ENCODE results near the gene APLF.
"Not testable (repeated sequence)": the region's sequence is repeated elsewhere in the genome, so short reads cannot be mapped to it uniquely, and the experiment has no call there.

The APLF gene

DNA sequence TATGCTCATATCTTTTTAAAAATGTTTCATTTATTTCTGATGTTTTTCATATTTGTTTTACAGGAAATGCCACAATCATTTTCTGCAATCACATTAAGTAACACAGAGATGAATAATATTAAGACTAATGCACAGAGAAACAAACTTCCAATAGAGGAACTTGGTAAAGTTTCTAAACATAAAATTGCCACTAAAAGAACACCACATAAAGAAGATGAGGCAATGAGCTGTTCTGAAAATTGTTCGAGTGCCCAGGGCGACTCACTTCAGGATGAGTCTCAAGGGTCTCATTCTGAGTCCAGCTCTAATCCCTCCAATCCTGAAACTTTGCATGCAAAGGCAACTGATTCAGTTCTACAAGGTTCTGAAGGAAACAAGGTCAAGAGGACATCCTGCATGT is 70.4 kb downstream of the APLF start:
- DNase-seq = no peak

DNA sequence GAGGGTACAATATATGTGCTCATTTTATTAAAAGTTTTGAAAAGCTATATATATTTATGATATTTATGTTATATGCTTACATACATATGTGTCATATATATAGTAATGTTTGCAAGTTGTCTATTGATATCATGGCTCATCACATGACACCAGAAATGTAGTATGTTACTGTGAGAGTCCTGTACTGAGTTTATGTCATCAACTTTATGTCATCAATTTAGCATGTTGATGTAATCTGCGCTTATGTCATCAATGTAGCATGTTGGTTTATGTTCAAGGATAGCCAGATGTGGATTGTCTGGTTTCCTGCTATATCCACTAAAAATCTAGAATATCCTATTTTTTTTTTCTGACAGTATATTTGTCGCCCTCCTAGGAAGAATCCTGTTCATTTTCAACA is 77.4 kb downstream of the APLF start:
- DNase-seq = no peak

DNA sequence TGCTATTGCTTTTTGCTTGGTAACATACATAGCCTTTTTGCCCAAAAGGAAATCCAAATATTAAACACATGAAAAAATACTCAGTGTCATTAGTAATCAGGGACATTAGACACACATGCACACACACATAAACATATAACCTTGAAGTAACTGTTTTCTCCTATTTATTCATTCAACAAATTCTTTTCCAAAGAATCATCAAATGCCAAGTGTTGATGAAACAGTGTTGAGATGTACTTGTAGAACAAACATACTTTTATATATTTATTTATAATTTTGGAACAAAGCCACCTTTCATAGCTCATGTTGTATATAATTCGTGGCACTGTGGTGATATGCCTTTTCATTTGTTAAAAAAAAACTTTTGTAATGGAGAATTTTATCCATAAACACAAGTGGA is 81.0 kb downstream of the APLF start:
- no peak for DNase-seq

DNA sequence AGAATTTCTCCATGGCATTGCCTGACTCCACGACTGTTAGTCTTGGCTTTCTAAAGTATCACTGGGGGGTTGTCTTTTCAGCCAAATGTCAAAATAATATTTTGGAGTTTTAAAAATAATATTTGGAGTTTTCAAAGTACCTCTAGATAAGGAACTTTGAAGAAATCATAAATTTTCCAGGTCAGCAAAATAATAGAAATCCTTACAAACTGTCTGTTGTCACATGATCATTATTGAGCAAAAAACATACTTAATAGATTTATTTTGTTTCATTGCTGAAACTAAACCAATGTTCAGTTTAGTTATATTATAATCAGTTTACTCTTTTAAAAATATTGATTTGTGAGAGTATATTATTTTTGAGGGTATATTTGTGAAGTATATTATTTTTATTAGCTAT is 85.7 kb downstream of the APLF start:
- no peak for DNase-seq

DNA sequence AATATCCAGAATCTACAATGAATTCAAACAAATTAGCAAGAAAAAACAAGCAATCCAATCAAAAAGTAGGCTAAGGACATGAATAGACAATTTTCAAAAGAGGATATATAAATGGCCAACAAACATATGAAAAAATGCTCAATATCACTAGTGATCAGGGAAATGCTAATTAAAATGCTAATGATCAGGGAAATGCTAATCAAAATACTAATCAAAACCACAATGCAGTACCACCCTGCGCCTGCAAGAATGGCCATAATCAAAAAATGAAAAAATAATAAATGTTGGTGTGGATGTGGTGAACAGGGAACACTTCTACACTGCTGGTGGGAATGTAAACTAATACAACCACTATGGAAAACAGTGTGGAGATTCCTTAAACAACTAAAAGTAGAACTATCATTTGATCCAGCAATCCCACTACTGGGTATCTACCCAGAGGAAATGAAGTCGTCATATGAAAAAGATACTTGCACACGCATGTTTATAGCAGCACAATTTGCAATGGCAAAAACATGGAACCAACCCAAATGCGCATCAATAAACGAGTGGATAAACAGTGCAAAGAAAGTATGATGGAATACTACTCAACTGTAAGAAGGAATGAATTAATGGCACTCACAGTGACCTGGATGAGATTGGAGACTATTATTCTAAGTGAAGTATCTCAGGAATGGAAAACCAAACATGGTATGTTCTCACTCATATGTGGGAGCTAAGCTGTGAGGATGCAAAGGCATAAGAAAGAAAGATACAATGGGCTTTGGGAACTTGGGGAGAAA is 88.2 kb downstream of the APLF start:
- not testable (repeated sequence) for DNase-seq

DNA sequence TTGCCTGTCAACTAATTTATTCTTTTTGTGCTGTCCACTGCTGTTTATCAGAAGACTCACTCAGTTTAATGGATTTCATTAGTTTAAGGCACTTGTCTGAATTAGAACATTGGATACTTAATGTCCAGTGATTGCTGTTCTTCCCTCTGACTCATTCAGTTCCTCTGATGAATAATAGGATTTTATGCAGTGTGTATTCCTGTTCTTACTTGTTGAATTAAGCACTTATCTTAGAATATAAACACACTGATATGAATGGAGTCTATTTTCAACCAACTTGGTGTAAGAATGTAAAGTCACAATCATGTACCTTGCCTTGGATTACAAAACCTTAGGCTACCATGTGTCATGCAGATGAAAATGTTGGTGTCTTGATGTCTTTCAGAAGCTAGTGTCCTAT is 89.0 kb downstream of the APLF start:
- no peak for DNase-seq

DNA sequence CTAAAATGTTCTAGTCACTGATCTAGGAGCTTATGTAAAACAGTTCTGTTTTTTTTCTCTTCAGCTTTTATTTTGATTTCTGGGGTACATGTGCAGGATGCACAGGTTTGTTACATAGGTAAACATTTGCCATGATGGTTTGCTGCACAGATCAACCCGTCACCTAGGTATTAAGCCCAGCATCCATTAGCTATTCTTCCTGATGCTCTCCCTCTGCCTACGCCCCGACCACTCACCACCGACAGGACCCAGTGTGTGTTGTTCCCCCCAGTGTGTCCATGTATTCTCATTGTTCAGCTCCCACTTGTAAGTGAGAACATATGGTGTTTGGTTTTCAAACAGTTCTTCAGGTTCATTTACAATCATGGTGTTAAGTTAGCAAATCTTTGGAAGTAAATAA is 91.2 kb downstream of the APLF start:
- no peak for DNase-seq

DNA sequence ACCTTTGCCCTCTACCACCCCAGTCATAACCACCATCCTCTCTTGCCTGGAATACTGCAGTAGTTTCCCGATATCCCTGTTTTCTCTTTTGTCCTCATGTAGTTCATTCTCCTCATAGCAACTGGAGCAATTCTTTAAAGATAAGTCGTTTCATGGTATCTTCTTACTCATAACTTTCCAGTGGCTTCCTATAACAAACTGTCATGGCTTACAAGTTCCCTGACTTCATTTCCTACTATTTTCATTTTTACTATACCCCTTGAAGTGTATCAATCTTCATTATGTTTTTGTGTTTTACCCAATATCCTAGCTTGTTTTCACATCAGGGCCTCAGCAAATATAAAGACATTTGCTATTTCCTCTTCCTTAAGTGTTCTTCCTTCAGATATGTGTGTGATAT is 92.3 kb downstream of the APLF start:
- DNase-seq = no peak

DNA sequence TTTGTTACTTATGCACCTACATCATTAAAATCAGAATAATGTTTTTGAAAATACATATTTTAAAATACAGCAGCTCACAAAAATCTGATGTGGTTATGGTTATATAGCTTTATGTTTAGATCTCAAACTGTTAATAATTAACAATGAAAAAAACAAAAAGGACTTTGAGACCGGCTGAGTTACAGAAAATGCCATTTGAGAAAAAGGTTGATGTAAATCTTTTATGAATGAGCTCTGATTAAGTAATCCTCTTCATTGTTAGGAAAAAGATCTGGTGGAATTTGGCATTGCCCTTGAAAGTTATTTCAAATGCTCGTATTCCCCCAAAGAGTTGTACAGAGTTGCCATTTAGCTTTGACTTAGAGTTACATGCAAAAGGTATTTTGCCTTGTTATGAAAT is 93.2 kb downstream of the APLF start:
- DNase-seq = no peak

DNA sequence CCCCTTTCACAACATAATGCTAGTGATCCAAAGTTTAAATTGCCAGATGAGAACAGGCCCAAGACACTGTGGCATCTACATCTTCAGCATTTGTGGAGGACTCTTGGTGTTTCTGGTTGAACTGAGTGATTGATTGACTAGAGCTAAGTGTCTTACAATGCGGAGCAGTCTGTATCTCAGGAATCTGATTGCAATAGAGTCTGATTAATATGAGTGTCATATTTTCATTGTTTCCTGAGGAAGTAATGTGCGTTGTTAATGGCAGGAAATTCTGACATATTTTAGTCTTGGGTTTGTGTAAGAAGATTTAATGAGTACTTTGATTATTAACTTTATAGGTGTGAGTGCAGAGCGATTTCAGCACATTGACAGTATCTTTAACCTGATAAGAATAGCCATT is 94.0 kb downstream of the APLF start:
- no peak for DNase-seq

DNA sequence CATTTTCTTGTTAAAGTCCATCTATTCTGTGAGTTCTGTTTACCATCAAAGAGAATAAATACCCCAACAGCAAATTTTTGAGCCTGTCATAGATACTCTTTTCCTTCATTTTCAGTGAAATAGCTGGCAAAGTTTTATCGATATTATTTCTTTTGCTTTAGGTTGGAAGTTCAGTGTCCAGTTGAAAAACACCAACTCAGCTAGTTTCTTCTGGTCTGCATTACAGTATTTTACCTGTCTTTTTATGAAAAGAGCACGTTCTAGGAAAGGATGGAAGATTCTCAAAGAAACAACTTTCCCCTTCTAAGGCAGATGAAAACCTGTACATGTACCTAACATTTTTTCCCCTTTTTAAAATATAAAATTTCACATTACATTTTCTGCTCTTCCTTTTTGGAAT is 95.5 kb downstream of the APLF start:
- DNase-seq = no peak

DNA sequence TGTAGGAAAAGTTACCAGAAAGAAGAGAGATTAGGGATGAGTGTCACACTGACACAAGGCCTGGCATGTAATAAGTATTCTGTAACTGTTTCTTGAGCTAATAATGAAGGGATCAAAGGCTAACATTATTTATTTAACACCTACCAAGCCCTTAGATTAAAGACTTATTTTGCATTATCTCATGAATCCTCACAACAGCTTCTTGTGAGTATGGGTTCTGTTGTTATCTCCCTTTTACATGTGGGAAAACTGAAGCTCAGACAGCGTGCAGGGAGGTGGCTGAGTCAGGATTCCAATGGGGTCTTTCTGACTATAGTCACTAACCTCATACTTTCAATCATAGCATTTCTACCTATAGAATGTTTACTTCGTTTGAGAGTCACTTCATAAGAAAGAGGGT is 97.0 kb downstream of the APLF start:
- no peak for DNase-seq

DNA sequence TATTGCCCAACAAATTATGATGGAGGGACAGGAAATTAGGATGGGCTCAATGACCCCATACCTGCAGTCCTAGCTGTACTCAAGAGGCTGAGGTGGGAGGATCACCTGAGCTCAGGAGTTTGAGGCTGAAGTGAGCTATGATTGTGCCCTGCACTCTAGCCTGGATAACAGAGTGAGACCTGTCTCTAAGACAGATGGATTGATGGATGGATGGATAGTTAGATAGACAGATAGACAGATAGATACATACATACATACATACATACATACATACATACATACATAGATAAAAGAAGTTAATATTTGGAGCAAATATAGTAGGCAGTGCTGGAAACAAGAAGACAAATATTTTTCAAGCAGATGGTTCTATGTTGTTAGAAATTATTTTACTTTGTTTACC is 97.9 kb downstream of the APLF start:
- no peak for DNase-seq

DNA sequence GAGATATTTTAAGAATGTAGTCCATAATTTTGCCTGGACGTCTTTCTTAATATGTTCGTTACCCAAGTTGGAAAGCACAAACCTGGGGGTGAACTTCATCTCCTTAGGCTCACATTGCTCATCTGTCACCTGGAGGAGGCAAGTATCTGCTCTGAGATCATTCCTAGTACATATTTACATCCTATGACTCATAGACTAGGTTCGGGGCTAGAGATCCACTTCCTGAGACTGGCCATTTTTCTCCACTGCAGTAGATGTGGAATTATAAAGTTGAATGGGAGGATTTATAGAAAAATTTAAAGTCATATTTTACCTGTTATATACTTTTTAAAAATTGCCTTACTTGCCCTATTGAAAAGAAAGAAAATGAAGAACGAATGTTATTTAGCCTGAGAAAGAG is 98.5 kb downstream of the APLF start:
- no peak for DNase-seq

DNA sequence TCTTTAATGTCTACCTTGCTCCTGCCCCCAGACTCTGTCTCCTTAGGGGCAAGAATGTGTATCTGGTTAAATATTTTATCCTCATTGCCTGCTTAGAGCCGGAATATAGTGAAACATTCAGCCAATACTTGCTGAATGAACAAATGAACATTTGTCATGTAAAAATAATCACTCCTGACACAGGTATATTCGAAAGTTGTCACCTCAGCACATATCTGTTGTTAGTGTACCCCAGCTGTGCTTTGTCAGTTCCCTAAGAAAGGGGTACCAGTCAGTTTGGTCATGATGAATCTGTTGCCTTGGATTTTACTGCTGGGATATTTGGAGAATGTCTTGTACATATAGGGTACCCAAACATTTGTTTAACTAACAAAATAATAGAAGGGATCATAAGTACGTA is 99.0 kb downstream of the APLF start:
- no peak for DNase-seq

DNA sequence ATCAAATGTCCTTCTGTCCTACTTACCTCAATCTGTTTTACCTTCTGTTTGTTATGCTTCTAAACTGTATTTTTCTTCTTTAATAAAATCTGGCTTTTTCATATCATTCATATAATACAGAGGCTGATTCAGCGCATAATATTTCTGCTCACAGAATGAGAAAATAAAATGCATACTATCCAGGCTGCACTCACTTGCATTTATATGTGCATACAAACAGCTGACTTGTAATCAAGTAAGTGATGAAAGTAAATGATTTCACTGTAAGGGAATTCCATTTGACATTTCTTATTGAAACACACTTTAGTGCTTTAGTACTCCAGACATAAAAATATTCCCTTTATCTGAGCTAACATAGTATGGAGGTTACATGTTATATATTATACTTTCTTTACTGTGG is 100.7 kb downstream of the APLF start:
- DNase-seq = no peak

DNA sequence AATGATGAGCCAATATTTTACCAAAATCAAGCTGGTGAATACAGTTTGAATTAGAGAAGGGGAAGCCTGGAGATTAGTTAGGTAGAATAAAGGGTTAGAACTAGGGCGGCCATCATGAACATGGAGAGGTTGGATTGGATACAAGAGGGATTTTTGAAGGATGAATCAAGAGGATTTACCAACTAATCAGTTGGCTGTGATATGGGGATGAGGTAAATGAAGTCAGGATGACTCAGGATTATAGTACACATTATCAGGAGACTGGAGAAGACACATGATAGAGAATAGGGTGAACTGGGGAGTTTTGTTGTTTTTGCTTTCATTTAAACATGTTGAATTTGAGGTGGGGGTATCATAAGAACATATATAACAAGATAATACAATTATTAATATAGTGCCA is 102.2 kb downstream of the APLF start:
- DNase-seq = no peak

DNA sequence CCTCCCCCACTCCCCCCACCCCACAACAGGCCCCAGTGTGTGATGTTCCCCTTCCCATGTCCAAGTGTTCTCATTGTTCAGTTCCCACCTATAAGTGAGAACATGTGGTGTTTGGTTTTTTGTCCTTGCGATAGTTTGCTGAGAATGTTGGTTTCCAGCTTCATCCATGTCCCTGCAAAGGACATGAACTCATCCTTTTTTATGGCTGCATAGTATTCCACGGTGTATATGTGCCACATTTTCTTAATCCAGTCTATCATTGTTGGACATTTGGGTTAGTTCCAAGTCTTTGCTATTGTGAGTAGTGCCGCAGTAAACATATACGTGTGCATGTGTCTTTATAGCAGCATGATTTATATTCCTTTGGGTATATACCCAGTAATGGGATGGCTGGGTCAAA is 103.0 kb downstream of the APLF start:
- DNase-seq = not testable (repeated sequence)

DNA sequence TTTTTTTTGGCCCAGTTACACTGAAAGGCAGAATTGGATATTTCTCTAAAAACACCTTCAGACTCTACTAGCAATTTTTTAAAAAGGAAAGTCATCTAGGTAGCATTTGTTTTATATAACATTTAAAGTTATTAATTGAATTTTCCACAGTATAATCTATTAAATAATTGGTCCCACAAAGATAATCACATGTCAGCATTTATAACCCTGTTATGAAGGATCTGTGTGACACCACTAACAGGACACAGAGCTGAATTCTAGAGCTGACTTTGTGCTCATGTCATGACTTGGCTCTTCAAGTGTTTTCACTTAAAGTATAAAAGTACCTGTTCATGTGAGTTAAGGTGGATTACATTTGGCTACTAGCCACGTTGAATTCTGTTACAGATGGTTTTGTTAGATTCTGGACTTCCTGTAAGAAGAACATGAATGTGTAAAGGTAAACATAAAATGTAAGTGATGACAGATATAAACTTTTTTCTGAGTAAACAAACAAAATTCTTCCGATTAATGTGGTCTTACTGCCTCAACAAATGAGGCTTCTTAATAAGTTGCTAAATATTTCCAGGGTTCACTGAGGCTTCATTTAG is 106.9 kb downstream of the APLF start:
- DNase-seq = no peak

DNA sequence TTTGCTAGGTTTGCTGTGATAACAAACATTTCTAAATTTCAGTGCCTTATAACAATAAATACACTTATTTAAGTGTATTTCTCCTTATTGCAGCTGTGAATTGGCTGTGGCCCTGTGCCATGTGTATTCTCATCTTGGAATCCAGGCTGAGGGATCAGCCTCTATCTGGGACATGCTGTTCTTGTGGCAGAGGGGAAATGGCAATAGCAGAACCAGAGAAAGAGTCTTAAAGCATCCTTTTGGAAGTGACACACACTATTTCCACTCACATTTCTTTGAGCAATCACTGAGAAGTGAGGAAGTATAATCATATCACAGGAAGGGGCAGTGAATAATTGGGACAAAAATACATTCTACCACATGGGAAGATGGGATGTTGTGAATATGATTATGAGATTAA is 109.8 kb downstream of the APLF start:
- no peak for DNase-seq

DNA sequence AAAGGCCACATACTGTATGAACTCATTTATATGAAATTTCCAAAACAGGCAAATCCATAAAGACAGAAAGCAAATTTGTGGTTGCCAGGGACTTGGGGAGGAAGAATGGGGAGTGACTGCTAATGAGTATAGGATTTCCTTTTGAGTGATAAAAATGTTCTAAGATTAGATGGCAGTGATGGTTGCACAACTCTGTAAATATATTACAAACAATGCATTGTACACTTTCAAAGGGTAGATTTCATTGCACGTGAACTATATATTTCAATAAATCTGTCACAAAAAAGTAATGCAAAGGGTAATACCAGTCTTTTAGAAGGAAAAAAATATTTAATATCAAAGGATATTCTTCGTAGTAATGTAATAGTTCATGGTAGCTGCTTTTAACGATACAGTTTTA is 112.3 kb downstream of the APLF start:
- no peak for DNase-seq

DNA sequence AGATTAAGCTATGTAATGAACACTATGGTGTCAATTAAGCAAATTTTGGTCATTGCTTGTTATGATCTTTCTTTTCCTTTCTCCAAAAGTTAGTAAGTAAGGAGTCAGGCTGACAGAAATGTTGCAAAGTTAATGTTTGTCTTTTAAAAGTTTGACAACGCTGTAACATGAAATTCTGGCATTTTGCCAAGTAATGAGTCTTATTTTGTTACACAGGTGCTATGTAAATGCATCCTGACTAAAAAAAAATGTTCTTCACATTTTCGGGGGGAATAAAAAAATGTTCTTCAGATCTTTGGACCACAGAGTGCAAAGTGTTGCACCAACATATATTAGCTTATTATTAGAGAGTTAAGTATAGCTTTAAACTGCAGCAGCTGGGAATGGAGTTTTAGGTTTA is 121.2 kb downstream of the APLF start:
- DNase-seq = no peak

DNA sequence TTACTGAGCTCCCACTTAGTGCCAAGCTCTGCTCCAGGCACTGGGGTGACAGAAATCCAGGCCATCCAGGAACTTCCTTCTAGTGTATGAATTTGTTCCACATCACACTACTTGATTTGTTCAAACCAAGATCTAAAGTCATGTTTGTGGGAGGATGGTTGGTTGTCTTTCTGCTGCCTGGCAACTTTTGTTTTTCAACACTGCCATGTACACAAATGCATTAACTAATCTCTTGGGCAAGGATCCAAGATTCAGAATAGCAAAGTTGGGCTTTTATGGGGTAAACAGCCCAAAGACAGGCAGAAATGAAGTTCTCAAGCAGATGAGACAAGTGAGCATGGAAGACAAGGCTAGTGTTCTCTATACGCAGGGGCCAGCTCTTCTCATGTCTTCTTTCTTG is 122.6 kb downstream of the APLF start:
- DNase-seq = no peak

DNA sequence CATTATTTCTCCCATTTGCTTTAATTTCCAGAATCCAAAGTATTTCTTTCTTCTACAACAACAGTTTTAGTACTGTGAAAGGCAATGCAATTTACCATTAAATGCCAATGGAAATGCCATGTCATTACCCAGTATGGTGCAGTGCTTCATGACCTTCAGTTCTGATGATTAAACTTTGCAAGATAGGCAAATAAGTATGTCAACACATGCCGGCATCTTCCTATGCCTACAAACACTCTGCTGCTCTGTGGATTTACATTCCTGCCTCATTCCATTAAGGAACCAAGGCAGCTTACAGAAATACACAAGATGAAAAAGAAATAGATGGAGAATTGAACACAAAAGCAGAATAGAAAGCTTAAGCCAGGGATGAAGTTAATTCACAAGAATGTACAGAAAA is 123.3 kb downstream of the APLF start:
- no peak for DNase-seq

DNA sequence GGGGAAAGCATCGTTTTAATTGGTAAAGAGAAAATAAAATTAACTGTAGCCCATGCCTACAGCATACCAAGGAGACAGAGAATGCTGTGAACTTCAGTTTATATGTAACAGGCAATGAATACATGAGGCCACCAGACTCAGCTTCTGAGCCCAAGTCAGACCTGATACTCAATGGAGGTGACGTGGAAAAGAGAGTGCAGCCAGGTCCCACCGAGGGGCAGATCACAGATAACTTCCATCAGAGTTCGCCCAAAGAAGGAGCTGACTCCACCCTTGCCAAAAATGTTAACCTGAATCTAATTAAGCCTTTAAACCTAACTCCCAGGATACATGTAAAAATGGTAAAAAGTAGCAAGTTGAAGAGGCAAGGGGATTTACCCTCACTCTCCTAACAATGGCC is 123.8 kb downstream of the APLF start:
- DNase-seq = no peak
